Transverse colon (tissue), 3 donors: ENCODE data around the gene RASSF3.

Experiments used
- POLR2A ChIP-seq: fragments of 450-650 bp; IDR thresholded peaks from one replicate; pipeline ENCODE4 v1.6.1; 2016; ENCODE audit warnings: antibody characterized with exemption, mild to moderate bottlenecking, moderate library complexity
- TF ChIP-seq, protein P1 (sequence below), 5 experiments: fragments of 200-600 bp in 3 of 5; fragments of 450-650 bp in 2 of 5; sonication (generic) in 3 of 5; IDR thresholded peaks; 1 replicate in 2 of 5; 2 replicates in 3 of 5; pipeline ENCODE4 v1.5.1; 2016 to 2017; ENCODE audit warnings: antibody characterized with exemption in 5 of 5, inconsistent platforms in 3 of 5, mild to moderate bottlenecking in 2 of 5, moderate library complexity in 1 of 5

GRCh38 chr12:64742416-64742815 lies 132.1 kb downstream of the RASSF3 start:
- TF ChIP-seq POLR2A, result no peak
- TF ChIP-seq, protein P1, sequence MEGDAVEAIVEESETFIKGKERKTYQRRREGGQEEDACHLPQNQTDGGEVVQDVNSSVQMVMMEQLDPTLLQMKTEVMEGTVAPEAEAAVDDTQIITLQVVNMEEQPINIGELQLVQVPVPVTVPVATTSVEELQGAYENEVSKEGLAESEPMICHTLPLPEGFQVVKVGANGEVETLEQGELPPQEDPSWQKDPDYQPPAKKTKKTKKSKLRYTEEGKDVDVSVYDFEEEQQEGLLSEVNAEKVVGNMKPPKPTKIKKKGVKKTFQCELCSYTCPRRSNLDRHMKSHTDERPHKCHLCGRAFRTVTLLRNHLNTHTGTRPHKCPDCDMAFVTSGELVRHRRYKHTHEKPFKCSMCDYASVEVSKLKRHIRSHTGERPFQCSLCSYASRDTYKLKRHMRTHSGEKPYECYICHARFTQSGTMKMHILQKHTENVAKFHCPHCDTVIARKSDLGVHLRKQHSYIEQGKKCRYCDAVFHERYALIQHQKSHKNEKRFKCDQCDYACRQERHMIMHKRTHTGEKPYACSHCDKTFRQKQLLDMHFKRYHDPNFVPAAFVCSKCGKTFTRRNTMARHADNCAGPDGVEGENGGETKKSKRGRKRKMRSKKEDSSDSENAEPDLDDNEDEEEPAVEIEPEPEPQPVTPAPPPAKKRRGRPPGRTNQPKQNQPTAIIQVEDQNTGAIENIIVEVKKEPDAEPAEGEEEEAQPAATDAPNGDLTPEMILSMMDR (IDR thresholded peaks at IDR 0.05), result no peak
